Measurements from ENCODE around the gene STK25. TPM values are rescaled to one million over a fixed set of nuclear protein-coding genes. Genes with fewer than 3 reads are reported as not detected.

STK25 gene
- polyA plus RNA-seq, 6 donors from 2014 or later: 82.2 to 148 (median 87.7) TPM

- H3K4me1 Mint-ChIP-seq: peaks cover 5 to 20% (median 14%) of the 10 kb centered on the region in 3 donors
- H3K36me3 Mint-ChIP-seq: no peaks in the 10 kb centered on the region
- ATAC-seq (ENCODE audit: low read depth in 2 of 2) (no peak), DNase-seq (no peak)
- H3K27me3 Mint-ChIP-seq: no peaks in the 10 kb centered on the region
- no peak overlapping the region for H3K4me3 Mint-ChIP-seq
- no peaks in the 10 kb centered on the region for H3K9me3 Mint-ChIP-seq
- no peak overlapping the region for H3K27ac Mint-ChIP-seq
Observed at GRCh38 chr2:241500431-241500975, 7.9 kb downstream of the STK25 start.

DNA sequence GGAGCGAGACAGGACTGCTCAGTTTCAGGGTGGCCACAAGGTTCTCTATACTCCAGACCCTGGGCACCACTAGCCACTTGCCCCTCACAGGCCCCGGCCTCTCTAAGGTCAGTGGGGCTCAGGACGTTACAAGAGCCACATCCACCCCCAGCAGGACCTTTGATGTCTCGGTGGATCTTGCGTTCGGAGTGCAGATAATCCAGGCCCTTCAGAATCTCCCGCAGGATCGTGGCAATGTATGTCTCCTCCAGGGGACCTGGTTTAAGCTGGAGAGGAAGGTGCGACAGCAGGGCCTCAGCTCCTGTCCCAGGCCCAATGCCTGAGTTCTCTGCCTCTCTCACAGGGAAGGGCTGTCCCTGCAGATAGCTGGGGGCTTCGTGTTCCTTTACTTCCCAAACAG, 8.4 kb downstream of the STK25 start:
- H3K9me3 Mint-ChIP-seq: no peaks in the 10 kb centered on the region
- no peak for ATAC-seq (ENCODE audit: low read depth in 2 of 2)
- DNase-seq: no peak
- no peaks in the 10 kb centered on the region for H3K36me3 Mint-ChIP-seq
- no peak overlapping the region for H3K4me3 Mint-ChIP-seq
- peaks cover under 1 to 15% (median 9%) of the 10 kb centered on the region in 3 donors for H3K4me1 Mint-ChIP-seq
- no peaks in the 10 kb centered on the region for H3K27me3 Mint-ChIP-seq
- peak overlapping the region in 1 of 6 donors; percentile 24 for H3K27ac Mint-ChIP-seq

DNA sequence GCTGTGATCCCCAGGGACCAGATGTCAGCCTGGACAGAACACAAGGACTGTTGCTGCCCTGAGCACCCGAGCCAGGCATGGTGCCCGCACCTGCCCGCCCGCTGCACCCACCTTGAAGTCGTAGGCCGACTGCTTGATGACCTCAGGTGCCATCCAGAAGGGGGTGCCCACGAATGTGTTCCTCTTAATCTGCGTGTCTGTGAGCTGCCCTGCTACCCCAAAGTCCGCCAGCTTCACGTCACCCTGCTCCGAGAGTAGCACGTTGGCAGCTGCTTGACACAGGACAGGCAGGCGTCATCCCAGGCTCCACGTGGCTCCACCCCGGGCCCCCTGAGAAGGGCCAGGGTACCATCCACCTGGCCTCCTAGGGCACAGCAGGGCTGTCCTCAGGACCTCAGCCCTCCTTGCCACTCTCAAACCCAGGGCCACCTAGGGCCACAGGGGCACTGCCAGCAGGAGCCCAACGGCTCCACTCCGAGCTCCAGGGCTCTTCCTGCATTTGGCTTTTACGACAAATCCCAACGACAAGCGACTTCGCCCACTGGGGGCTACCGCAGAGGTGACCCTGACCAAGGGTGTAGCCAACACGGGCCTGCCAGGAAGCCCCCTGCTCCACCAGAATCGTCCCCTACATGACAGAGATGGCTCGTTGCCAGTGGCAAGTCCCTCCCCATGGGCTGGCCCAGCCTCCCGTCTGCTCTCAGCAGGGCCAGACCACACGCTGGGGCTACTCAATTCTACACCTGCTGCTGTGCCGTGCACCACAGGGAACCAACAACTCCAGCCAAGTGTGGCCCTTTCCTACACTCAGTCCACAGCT, 9.0 kb downstream of the STK25 start:
- no peak for ATAC-seq (ENCODE audit: low read depth in 2 of 2)
- H3K27ac Mint-ChIP-seq: peak overlapping the region in 1 of 6 donors; percentile 24
- H3K36me3 Mint-ChIP-seq: no peaks in the 10 kb centered on the region

DNA sequence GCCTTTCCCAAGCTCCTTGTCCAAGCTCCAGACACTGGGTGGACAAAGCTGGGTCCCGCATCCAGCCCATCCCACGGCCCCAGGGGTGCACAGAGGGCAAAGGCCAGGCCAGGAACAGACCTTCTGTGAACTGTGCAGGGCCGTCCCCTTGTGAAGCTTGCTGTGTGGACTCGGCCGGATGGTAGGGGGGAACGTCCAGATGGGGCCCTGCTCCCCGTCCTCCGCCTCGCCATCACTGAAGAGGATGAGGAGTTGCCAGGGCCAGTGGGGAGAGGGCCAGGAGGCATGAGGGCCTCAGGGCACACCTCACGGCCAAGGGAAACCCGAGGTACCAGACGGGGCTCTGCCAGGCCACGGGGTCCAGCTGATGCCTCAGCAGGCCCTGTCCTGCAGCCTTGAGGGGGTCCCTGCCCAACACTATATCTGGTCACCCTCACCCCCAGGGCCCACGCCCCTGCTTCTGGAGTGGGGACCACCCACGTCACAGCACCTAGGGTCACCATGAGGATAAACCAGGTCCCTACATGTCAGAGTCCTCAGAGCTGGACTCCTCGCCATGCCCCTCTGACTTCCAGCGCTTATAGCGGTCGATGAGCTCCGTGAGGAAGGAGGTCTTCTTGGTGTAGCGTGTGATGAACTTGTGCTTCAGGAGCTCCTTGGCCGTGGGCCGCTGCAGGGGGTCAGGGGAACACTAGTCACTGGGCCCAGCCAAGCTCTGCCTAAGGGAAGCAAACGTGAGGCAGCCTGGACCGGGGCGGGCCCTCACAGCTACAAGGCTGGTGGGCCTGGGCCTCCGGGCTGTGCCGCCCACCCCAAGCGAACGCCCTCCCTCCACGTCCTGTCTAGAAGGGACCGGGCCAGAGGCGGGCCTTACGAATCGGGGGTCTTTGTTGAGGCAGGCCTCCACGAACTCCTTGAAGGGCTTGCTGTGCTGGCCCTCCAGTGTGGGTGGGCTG, 10.0 kb downstream of the STK25 start:
- Mint-ChIP-seq H3K36me3 (no peaks in the 10 kb centered on the region), H3K27me3 (no peaks in the 10 kb centered on the region), H3K9me3 (no peaks in the 10 kb centered on the region), H3K27ac (no peak overlapping the region), H3K4me1 (no peaks in the 10 kb centered on the region), H3K4me3 (no peak overlapping the region)
- DNase-seq (no peak), ATAC-seq (ENCODE audit: low read depth in 2 of 2) (no peak)

More for the DNA sequence above, 9.0 kb downstream of the STK25 start:
- no peak for DNase-seq
- Mint-ChIP-seq H3K4me1 (peaks cover 0 to 8% (median 3%) of the 10 kb centered on the region in 3 donors), H3K27me3 (no peaks in the 10 kb centered on the region), H3K9me3 (no peaks in the 10 kb centered on the region), H3K4me3 (no peak overlapping the region)

DNA sequence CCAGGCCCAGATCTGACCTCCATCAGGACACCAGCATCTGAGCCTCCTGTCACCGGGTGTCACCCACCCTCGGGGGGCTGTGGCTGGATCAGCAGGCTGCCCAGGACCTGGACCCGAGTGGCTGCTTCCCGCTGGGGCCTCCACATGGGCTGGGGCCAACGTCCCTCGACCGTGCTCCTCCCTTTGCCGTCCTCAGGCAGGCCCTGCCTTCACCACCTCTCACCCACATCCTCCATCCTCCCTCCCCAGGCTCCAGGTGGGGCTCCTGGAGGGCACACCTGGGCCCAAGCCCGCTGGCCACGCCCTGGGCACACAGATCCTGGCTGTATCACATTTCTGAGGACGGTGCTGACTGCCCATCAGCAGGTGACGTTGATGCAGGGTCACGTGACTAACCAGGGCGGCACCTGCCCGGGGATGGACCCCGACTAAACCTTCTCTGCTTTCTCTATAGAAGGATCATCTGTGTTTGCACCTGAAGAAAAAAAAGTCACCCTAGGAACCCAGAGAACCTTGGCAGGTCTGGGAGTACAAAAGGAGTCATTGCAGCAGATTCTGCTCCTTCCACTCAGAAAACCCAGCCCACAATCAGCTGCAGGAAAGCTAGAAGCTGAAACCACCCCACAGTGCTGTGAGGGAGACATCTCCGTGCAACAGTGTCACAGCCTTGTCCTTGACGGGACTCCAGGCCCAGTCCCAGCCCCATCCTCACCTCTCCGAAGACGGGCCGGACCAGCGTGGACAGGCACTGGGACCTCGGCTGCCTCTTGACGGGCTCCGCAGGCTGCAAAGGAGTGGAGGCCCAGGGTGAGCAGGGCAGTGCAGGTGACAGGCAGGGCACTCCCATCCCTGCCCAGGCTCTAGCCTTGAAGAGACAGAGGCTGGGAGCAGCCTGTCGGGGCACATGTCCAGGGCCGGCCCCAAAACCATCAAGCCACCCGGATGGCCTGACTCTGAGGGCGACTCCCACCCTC, 11.2 kb downstream of the STK25 start:
- no peaks in the 10 kb centered on the region for H3K36me3 Mint-ChIP-seq
- DNase-seq: no peak

DNA sequence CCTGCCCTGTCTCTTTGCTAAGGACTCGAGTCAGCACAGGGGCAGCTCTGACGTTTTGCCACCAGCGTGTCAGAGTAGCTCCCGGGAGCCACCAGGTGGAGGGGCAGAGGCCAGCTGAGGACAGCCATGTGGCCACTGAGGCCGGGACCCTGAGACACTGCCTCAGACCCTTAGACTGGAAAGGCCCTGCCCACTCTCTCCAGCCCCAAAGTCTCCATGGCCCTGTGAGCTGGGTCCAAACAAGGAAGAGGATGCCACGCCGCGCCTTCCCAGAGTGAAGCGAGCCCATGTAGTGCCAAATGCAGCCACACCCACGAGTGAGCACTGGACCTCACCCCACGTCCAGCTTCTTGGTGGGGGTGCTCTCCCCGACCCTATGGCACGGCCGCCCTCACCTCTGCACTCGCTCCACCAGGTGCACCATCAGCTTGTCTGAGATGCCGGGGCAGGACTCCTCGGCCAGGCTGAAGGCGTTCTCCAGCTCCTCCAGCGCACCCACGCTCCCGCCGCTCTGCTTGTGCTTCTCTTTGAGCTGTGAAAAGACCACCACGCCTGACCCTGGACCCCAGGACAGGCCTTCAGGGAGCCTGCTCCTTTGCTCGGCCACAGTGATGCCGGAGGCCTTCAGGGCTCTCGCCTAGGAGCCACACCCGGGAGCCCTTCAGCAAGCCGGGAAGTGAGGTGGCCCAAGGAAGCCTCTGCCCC, 12.2 kb downstream of the STK25 start:
- no peak overlapping the region for H3K27ac Mint-ChIP-seq
- ATAC-seq (ENCODE audit: low read depth in 2 of 2) (no peak), DNase-seq (no peak)
- no peaks in the 10 kb centered on the region for H3K27me3 Mint-ChIP-seq
- H3K9me3 Mint-ChIP-seq: no peaks in the 10 kb centered on the region
- H3K4me3 Mint-ChIP-seq: no peak overlapping the region
- H3K4me1 Mint-ChIP-seq: no peaks in the 10 kb centered on the region
- H3K36me3 Mint-ChIP-seq: no peaks in the 10 kb centered on the region

More for the DNA sequence above, 11.2 kb downstream of the STK25 start:
- Mint-ChIP-seq H3K4me1 (no peaks in the 10 kb centered on the region), H3K4me3 (no peak overlapping the region), H3K27me3 (no peaks in the 10 kb centered on the region), H3K9me3 (no peaks in the 10 kb centered on the region), H3K27ac (no peak overlapping the region)
- no peak for ATAC-seq (ENCODE audit: low read depth in 2 of 2)

- Mint-ChIP-seq H3K27ac (no peak overlapping the region), H3K27me3 (no peaks in the 10 kb centered on the region), H3K36me3 (no peaks in the 10 kb centered on the region), H3K9me3 (no peaks in the 10 kb centered on the region), H3K4me3 (no peak overlapping the region), H3K4me1 (peaks cover 0 to 5% (median 0%) of the 10 kb centered on the region in 3 donors)
- ATAC-seq (ENCODE audit: low read depth in 2 of 2) (no peak), DNase-seq (no peak)
Observed at GRCh38 chr2:241495172-241496002, 13.0 kb downstream of the STK25 start.

GRCh38 chr2:241494311-241494908, 14.0 kb downstream of the STK25 start:
- no peak for ATAC-seq (ENCODE audit: low read depth in 2 of 2)
- Mint-ChIP-seq H3K4me1 (peaks cover 0 to 5% (median 0%) of the 10 kb centered on the region in 3 donors), H3K27me3 (no peaks in the 10 kb centered on the region), H3K9me3 (no peaks in the 10 kb centered on the region), H3K27ac (no peak overlapping the region), H3K4me3 (no peak overlapping the region), H3K36me3 (no peaks in the 10 kb centered on the region)
- no peak for DNase-seq

- Mint-ChIP-seq H3K27me3 (no peaks in the 10 kb centered on the region), H3K27ac (no peak overlapping the region), H3K4me3 (no peak overlapping the region), H3K4me1 (peaks cover 0 to 5% (median 0%) of the 10 kb centered on the region in 3 donors), H3K9me3 (no peaks in the 10 kb centered on the region), H3K36me3 (peaks cover 4 to 6% of the 10 kb centered on the region in 2 donors)
- no peak for ATAC-seq (ENCODE audit: low read depth in 2 of 2)
- no peak for DNase-seq
Observed at GRCh38 chr2:241493092-241493491, 15.3 kb downstream of the STK25 start.

DNA sequence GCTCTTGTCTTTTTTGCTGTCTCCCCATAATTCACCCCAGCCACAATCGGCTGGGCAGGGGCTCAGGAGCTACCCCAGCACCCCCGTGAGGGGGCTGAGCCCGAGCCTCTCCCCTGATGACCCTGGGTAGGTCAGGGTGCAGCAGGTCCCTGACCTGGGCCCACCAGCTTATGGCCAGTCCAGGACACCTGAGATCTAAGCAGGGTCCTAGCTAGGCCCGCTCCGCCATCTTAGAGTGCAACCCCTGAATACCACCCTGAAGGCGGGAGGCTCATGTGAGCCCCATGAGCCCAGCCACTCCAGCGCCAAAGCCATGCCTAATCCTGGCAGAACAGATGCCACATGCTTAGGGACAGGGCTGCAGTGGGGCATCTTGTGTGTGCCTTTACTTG, 16.2 kb downstream of the STK25 start:
- Mint-ChIP-seq H3K27me3 (no peaks in the 10 kb centered on the region), H3K9me3 (no peaks in the 10 kb centered on the region), H3K27ac (peak overlapping the region in 1 of 6 donors; percentile 60), H3K36me3 (peaks cover 4 to 6% of the 10 kb centered on the region in 2 donors), H3K4me3 (no peak overlapping the region), H3K4me1 (peaks cover 0 to 5% (median 0%) of the 10 kb centered on the region in 3 donors)
- ATAC-seq (ENCODE audit: low read depth in 2 of 2) (no peak), DNase-seq (no peak)

GRCh38 chr2:241491549-241492173, 16.7 kb downstream of the STK25 start:
- Mint-ChIP-seq H3K27ac (no peak overlapping the region), H3K4me3 (no peak overlapping the region), H3K9me3 (no peaks in the 10 kb centered on the region), H3K27me3 (no peaks in the 10 kb centered on the region), H3K36me3 (peaks cover 6 to 8% of the 10 kb centered on the region in 2 donors), H3K4me1 (peaks cover 0 to 5% (median 0%) of the 10 kb centered on the region in 3 donors)
- ATAC-seq (ENCODE audit: low read depth in 2 of 2) (no peak), DNase-seq (no peak)

Measured in naive B cell (primary cell).